CD4-positive, alpha-beta T cell (primary cell): Measurements from ENCODE around the gene CAP2. TPM values are rescaled to one million over a fixed set of nuclear protein-coding genes. Genes with fewer than 3 reads are reported as not detected.

ENCODE experiments used
- ATAC-seq: fragments of 200-7000 bp; cut with Tn5 transposase; one replicate; pipeline ENCODE4 v1.10.0; 2022; ENCODE audit warnings: mild to moderate bottlenecking; ENCODE audit not compliant: poor library complexity
- CTCF ChIA-PET: fragments of 350-600 bp; sonication (Branson Sonifier 250); formaldehyde crosslinking; loops from one replicate; lab custom pipeline; 2021; ENCODE audit warnings: antibody characterized with exemption, inconsistent platforms; lab: Charles Lee
- POLR2A ChIA-PET: fragments of 350-600 bp; sonication (Branson Sonifier 250); formaldehyde crosslinking; loops from one replicate; lab custom pipeline; 2021; ENCODE audit warnings: antibody characterized with exemption, inconsistent platforms; lab: Charles Lee
- DNase-seq, 14 experiments: peaks; one replicate each; pipeline ENCODE4 v3.0.0-alpha.2; 2013 to 2020; ENCODE audit warnings: mixed read lengths in 2 of 14
- H3K27ac ChIP-seq, 2 donors: one replicate each; pipeline versions ENCODE4 v1.5.1 to v1.7.0; 2013; ENCODE audit warnings: low read length in 2 of 2, low read depth in 1 of 2, mild to moderate bottlenecking in 1 of 2
- H3K27me3 ChIP-seq, 2 experiments: 1 replicate in 1 of 2; 2 replicates in 1 of 2; pipeline versions ENCODE4 v1.6.1 to v1.7.0; 2013; ENCODE audit warnings: low read length in 2 of 2, control low read depth in 1 of 2, mild to moderate bottlenecking in 1 of 2, moderate library complexity in 1 of 2; ENCODE audit not compliant: insufficient read depth in 2 of 2, control insufficient read depth in 1 of 2
- H3K36me3 ChIP-seq: one replicate; pipeline ENCODE4 v1.6.1; 2013; ENCODE audit warnings: low read length, control low read depth; ENCODE audit not compliant: insufficient read depth
- H3K4me1 ChIP-seq: one replicate; pipeline ENCODE4 v1.6.1; 2013; ENCODE audit warnings: low read length, control low read depth; ENCODE audit not compliant: insufficient read depth
- H3K4me3 ChIP-seq: one replicate; pipeline ENCODE4 v1.5.1; 2013; ENCODE audit warnings: mild to moderate bottlenecking, low read length, moderate library complexity
- H3K9me3 ChIP-seq, 2 experiments: 1 replicate in 1 of 2; 2 replicates in 1 of 2; pipeline versions ENCODE4 v1.6.1 to v1.7.0; 2013; ENCODE audit warnings: low read length in 2 of 2, mild to moderate bottlenecking in 2 of 2, control low read depth in 1 of 2, moderate library complexity in 1 of 2; ENCODE audit not compliant: control insufficient read depth in 1 of 2, insufficient read depth in 1 of 2
- H3K27ac Mint-ChIP-seq: one replicate; pipeline ENCODE4 v1.8.0; 2020; ENCODE audit warnings: mixed read lengths
- H3K27me3 Mint-ChIP-seq: one replicate; pipeline ENCODE4 v1.8.0; 2021; ENCODE audit warnings: mixed read lengths
- H3K36me3 Mint-ChIP-seq: one replicate; pipeline ENCODE4 v1.8.0; 2021; ENCODE audit warnings: low read depth, mixed read lengths
- H3K4me1 Mint-ChIP-seq: one replicate; pipeline ENCODE4 v1.8.0; 2021; ENCODE audit warnings: low read depth, mixed read lengths
- H3K4me3 Mint-ChIP-seq: one replicate; pipeline ENCODE4 v1.8.0; 2020; ENCODE audit warnings: mild to moderate bottlenecking, mixed read lengths
- H3K9me3 Mint-ChIP-seq: one replicate; pipeline ENCODE4 v1.8.0; 2020; ENCODE audit warnings: mixed read lengths
- CTCF ChIP-seq: fragments of 200-600 bp; IDR thresholded peaks from one replicate; pipeline ENCODE4 v1.8.0; 2022; ENCODE audit warnings: antibody characterized with exemption, mild to moderate bottlenecking
- intact Hi-C, 2 experiments: fragments of 100-400 bp; cut with DNase I in 1 of 2; cut with micrococcal nuclease in 1 of 2; formaldehyde crosslinking; loops; one replicate each; pipeline versions ENCODE4 v1.15.1 to v1.9.0; 2023 to 2025; cut with DNase I, micrococcal nuclease
- total RNA-seq, 174 experiments: library from RNA in 2 of 174; stranded (reverse) in 2 of 174; gene quantifications; one replicate each; pipeline ENCODE4 v1.2.3 and lab custom pipeline; 2021 to 2026

Gene CAP2
- total RNA-seq, 2 experiments from 2014 or later = not detected

GRCh38 chr6:17381424-17382147 lies 11.8 kb upstream of the CAP2 start:
- Mint-ChIP-seq H3K4me1 (no peaks in the 10 kb centered on the region), H3K4me3 (no peak overlapping the region), H3K27ac (no peak overlapping the region), H3K27me3 (peaks cover 16% of the 10 kb centered on the region), H3K9me3 (no peaks in the 10 kb centered on the region), H3K36me3 (no peaks in the 10 kb centered on the region)
- ATAC-seq (no peak), DNase-seq (no peak)
- Histone ChIP-seq H3K36me3 (no peaks in the 10 kb centered on the region), H3K27ac (no peak overlapping the region), H3K9me3 (peaks cover 0 to 5% of the 10 kb centered on the region in 2 experiments), H3K4me1 (no peaks in the 10 kb centered on the region), H3K27me3 (no peaks in the 10 kb centered on the region), H3K4me3 (no peak overlapping the region)
- POLR2A ChIA-PET = no interaction called here
- CTCF ChIA-PET = no interaction called here
- intact Hi-C loops = no loop called here
- TF ChIP-seq CTCF = no peak

- ATAC-seq (no peak), DNase-seq (no peak)
- Mint-ChIP-seq H3K36me3 (no peaks in the 10 kb centered on the region), H3K4me1 (no peaks in the 10 kb centered on the region), H3K27ac (no peak overlapping the region), H3K9me3 (no peaks in the 10 kb centered on the region), H3K4me3 (no peak overlapping the region), H3K27me3 (peaks cover 36% of the 10 kb centered on the region)
- Histone ChIP-seq H3K4me3 (no peak overlapping the region), H3K27ac (no peak overlapping the region), H3K4me1 (no peaks in the 10 kb centered on the region), H3K9me3 (no peaks in the 10 kb centered on the region), H3K27me3 (peaks cover 0 to 7% of the 10 kb centered on the region in 2 experiments), H3K36me3 (no peaks in the 10 kb centered on the region)
- ChIA-PET POLR2A (no interaction called here), CTCF (no interaction called here)
- intact Hi-C loops = no loop called here
- no peak for TF ChIP-seq CTCF
Measured at GRCh38 chr6:17385660-17386059, 7.7 kb upstream of the CAP2 start.

- ChIA-PET POLR2A (no interaction called here), CTCF (no interaction called here)
- Histone ChIP-seq H3K27ac (no peak overlapping the region), H3K9me3 (no peaks in the 10 kb centered on the region), H3K27me3 (peaks cover 13 to 31% of the 10 kb centered on the region in 2 experiments), H3K4me3 (no peak overlapping the region), H3K36me3 (no peaks in the 10 kb centered on the region), H3K4me1 (no peaks in the 10 kb centered on the region)
- Mint-ChIP-seq H3K4me3 (no peak overlapping the region), H3K27me3 (peaks cover 58% of the 10 kb centered on the region), H3K4me1 (no peaks in the 10 kb centered on the region), H3K9me3 (no peaks in the 10 kb centered on the region), H3K27ac (no peak overlapping the region), H3K36me3 (no peaks in the 10 kb centered on the region)
- ATAC-seq = no peak
- TF ChIP-seq CTCF = no peak
- no peak for DNase-seq
- intact Hi-C loops = no loop called here
Measured at GRCh38 chr6:17388365-17388764, 5.0 kb upstream of the CAP2 start.
